Measurements from ENCODE around the gene WWC1. TPM values are rescaled to one million over a fixed set of nuclear protein-coding genes. Genes with fewer than 3 reads are reported as not detected.

WWC1 gene
- polyA plus RNA-seq (2013, experiment 1 of 2; ENCODE audit: insufficient read length): 14.5 TPM
- polyA plus RNA-seq (2013, experiment 2 of 2; ENCODE audit: insufficient read length): 14.9 TPM

DNA sequence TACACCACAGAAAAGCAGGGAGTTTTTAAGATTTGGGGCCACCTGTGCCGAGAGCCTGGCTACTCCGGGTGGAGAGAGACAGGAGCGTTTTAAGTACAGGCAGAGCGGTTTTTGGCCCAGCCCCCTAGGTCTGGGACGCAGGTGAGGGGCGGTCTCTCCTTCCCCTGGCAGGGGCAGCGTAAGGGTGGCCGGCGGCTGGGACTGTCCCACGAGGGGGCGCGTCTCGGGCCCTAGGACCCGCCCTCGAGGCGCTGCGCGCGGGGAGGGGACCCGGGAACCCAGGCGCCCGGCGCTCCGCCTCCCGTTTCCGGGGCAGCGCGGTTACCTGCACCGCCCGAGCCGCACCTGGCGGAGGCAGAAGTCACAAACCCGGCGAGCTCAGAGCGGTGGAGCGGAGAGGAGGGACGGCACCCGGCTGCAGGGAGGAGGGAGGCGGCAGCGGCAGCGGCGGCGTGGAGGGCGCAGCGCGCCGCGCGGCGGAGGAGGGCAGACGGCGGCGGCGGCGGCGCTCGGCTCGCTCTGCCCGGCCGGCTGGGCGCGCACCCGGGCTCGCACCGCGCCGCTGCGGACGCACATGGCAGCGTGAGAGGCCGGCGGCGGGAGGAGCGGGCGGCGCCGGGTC, at the start of gene WWC1:
TSS of gene WWC1 (plus strand) at position 304 of the 622 bp plus-strand sequence. CDS start 508 bp downstream, outside the sequence.
- DNase-seq: peak; percentile 32

DNA sequence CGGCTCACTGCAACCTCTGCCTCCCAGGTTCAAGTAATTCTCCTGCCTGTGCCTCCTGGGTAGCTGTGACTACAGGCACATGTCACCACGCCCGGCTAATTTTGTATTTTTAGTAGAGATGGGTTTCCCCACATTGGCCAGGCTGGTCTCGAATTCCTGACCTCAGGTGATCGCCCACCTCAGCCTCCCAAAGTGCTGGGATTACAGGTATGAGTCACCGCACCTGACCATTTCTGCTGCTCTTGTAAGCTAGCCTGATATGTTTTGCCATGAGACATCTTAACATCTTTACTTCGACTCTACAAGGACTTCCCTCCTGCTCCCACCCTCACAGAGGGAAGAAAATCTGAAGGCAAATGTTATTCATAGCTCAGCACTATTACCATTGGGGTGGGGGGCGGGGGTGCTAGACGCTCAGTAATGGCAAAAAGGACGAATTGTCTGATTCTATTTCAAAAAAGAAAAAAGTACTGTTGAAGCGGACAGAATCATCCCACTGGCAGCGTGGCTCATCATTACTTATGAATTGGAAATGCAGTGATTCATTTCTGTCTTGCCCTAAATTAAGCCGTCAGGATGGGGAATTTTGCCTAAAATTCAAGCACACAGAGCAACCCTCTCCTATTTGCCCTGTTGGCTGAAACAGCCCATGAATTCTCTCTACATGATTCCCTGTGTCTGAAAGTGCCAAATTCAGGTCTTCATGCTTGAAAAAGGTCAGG, 46.4 kb upstream of the WWC1 start:
- DNase-seq: peak; percentile 45

DNA sequence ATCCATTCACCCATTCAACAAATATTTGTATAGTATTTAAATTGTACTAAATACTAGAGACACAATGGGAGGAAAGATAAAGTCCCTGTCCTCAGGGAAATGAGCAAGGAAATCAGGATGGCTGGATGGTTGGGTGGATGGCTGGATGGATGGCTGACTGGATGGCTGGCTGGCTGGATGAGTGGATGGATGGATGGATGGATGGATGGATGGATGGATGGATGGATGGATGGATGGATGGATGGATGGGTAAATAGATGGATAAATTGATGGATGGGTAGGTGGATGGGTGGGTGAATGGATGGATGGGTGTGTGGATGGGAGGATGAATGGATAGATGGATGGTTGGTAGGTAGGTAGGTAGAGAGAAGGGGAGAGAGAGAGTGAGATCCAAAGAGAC, 41.5 kb upstream of the WWC1 start:
- no peak for DNase-seq

DNA sequence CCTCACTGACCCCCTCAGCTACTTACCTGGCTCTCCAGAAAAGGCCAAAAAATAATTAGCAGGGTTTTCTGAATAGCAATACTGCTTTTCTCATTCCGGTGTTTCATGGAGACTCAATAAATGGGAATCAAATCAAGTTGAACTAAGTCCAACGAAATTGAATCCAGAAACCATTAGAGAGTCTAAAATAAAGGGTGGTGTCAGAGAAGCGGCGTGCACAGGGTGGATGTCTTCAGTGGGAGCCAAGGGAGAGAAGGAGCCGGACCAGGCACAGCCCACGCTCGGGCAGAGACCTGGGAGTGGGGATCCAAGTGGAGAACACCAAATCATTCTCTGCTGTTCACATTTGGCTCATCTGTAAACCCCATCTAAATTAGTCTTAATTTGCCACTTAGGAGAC, 40.2 kb upstream of the WWC1 start:
- DNase-seq: no peak

DNA sequence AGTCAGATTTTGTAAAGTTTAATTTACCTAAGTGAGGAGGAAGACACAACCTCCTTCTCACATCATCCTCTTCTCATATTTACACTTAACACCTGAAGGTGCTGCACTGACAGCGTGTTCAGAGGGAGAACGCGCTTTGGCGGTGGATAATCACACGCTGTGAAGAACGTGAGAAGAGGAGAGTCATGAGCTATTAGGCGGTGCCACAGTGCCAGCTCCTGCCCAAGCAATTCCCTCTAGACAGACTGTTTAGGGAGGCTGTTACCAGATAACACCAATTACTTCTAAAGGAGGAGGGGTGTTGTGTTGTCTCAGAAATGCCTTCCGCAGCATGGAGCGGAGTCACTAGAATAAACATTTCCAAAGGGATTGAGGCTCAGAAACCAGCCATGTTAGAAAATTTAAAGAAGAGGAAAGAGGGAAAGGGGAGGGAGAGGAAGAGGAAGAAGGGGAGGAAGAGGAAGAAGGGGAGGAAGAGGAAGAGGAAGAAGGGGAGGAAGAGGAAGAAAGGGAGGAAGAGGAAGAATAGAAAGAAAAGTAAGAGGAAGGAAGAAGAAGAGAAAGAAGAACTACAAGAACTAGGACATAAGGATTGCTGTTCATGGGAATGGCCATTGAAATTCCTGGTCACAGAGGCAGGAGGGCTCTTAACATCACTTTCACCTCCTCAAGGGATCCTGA, 37.3 kb upstream of the WWC1 start:
- DNase-seq: no peak

DNA sequence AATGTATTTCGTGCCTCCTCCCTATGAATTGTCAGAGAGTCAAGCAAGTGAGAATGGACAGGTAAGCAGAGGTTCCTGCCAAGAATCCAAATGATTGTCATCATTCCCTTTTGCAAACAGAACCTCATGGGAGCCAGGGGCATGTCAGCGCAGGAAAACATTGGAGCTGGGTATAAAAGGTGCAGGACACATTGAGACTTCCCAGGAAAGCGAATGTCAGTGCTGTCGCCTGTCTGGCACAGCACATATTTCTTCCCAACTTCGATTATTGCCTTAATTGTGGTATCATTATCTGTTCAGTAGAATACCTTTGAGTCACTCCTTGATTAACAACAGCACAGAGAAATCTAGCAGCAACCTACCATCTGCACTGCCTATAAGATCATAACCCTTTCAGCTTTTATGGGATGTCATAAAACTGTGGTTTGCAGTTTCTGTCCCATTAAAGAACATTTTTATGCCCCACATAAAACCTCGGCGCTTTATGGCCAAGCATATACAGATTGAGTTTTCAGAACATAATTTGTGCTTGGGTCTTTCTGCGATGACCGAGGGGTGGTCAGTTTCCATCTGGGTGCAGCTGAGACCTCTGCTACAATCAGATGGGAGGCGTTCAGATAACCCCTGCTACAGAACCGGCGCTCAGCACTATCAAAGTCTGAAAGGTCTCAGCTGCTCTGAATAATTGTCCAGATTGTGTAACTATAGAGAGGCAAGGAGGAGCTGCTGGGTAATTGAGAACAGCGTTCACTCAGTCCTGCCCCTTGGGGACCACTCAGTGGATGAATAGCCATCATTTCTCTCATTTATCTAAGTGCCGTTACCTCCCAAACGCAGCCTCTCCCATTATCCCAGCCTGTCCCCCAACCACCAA, 30.9 kb upstream of the WWC1 start:
- DNase-seq: no peak

DNA sequence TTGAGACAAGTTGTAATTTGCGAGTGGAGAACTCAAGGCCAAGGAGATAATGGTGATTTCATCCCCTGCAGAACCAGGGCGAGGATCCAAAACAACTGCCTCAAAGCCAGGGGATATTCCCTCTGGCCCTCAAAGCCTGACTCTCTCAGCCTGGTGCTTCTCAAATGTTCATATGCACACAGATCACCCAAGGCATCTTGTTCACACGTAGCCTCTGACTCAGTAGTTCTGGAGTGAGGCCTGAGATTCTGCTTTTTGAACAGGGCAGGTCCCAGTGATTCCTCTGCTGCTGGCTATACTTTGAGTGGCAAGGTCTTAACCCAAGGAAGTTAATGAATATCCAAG, 30.2 kb upstream of the WWC1 start:
- no peak for DNase-seq

DNA sequence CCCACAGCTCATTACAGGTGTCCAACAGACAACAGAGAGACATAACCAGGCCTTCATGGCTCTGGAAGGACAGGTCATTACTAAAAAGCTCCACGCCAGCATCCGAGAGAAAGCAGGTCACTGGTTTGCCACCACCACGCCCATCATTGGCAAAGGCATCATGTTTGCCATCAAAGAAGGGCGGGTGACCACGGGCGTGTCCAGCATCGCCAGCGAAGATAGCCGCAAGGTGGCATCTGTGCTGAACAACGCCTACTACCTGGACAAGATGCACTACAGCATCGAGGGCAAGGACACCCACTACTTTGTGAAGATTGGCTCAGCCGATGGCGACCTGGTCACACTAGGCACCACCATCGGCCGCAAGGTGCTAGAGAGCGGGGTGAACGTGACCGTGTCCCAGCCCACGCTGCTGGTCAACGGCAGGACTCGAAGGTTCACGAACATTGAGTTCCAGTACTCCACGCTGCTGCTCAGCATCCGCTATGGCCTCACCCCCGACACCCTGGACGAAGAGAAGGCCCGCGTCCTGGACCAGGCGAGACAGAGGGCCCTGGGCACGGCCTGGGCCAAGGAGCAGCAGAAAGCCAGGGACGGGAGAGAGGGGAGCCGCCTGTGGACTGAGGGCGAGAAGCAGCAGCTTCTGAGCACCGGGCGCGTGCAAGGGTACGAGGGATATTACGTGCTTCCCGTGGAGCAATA, 29.3 kb upstream of the WWC1 start:
- no peak for DNase-seq

DNA sequence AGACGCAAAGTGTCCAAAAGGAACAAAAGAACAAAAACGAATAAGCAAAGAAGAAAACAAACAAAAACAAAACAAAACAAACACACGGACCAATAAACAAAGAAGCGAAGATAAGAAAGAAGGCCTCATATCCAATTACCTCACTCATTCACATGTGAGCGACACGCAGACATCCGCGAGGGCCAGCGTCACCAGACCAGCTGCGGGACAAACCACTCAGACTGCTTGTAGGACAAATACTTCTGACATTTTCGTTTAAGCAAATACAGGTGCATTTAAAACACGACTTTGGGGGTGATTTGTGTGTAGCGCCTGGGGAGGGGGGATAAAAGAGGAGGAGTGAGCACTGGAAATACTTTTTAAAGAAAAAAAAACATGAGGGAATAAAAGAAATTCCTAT, 28.3 kb upstream of the WWC1 start:
- DNase-seq: no peak

DNA sequence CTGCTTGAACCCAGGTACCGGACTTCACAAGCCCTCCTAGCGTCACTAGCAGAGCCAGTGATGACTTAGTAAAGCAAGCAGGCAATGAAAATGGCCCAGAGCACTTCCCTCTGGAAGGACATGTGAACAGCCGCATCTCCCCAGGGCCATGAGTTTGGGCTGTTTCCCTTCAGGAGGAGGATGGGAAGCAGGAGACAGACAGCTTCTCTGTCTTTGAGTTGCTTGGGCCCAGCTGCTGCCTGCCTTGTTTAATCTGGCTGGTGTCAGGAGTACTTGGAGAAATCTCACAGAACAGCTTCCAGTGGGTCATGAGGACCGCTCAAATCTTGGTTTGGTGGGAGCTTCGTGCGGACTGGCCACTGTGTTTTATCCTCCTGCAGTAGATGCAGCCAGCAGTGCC, 25.4 kb upstream of the WWC1 start:
- no peak for DNase-seq

DNA sequence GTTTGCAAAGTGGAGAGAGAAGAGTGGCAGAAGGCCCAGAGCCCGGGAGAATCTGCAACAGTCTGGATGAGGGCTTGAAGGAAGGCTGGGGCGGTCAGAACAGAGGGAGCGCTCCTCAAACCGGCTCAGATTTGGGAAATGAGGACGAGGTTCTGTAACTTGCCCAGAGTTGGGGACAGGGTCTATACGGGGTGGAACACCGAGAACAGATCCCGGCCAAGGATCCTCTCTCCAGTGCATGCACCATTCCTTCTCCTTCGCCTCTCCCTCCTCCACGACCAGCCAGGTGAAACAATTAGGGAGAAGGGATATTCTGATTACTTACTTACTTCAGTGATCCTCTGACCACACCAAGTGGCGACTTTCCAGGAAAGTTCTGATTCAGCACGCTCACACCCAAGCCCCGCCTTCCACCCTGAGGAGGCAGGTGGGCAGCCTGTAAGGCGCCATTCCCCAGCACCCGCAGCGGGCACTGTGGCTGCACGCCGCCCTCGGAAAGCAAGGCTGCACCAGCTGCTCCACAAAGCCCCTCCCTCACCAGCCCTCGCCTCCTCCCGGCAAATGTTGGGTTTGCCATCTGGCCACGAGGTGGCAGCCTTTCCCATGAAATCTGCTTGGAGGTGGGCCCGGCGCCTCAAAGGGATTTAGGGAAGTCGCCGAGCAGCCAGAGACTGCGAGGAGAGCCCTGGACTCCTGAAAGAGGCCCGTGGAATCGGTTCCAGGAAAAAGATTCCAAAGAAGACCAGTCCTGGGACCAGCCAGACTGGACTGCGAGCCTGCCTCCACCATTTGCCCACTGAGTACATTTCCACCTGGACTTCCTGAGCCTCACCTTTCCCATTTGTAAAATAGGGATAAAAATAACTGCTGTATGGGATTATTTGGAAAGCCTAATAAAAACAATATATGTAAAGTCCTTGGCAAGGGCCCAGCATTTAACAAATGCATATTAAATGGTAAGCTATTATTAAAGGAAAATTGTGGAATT, 22.2 kb upstream of the WWC1 start:
- DNase-seq: peak; percentile 85

DNA sequence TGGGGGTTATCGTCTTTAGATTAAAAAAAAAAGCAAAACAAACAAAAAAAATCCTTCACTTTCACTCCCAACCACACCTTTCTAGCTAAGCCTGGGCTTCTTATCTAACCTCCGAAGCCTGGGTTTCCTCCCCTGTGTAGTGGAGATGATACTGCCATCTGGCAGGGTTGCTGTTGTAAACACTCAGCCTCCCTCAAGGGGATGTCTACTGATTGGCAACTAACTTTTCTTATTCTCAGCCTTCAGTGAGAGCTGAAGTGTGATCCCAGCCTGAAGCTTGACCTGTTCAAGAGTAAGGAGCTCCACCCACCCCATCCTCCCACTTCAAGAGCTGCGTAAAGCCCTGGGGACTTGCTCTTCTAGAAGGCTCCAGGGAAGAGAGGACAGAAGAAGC, 21.5 kb upstream of the WWC1 start:
- no peak for DNase-seq

DNA sequence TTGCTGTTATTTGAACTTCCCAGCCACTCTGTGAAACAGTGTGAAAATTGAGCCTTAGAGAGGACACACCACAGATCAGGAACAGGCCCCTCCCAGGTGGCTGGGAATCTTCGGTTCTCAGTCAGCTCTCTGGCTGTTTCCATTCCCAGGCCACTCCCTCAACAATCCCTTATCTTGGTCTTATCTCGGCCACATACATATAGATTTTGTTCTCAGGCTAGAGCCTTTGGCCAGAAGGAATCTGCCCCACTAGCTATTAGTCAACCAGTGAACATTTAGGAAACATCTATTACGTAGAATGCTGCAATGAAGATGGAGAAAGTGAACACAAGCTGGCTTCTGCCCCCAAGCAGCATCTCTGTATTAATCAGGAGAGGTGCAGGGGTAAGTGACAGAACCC, 21.0 kb upstream of the WWC1 start:
- DNase-seq: no peak

DNA sequence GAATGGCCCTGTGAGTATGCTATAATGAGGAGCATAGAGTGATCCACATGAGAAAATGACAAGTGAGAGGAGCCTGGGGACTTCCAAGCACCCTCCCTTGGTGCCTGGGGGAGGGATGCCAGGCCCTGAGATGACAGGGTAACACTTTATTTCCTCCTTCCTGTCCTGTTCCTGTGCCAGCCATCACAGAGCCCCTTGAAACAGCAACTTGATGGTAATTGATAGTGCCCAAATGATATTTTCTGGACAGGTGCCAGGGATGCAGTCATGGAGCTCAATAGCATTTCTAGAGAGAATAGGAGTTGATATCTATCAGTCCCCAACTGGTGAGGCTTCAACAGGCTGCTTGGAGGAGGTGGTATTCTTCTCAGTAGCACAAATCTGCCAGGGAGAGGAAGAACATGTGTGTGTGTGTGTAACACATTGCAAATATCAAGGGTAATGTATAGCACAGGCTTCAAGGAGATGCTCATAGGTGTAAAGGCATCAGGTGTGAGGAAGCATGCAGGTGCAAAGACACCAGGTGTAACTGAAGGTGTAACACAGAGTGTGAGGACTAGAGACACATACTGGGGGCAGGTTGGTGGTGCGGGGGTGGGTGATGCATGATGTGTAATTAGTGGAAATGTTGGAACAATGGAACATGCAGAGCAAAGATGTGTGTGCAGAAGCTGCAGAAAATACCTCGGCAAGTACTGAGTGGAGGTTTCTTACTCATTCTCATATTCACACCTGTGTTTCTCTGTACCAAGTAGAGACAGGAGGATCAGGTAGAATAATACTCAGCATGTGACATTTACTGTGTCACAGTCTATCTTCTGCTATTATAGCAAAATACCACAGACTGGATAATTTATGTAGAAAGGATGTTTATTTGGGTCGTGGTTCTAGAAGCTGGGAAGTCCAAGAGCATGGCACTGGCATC, 18.1 kb upstream of the WWC1 start:
- DNase-seq: no peak

DNA sequence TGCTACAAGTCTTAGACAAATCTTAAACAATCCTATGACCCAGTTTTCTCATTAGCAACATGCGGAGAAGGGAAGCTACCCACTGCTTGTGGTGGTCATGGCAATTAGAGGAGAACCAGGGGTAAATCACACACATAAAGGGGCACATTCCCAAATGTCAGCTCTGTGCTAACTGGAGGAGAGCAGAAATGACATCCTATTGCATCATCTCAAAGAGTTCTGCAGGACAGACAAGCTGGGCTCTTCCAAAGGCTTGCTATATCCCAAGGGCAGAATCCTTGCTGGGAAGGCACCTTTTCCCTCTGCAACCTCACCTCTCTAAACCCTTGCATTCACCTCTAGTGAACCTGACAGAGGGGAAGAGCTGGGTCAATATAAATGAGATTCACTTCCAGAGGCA, 17.0 kb upstream of the WWC1 start:
- peak; percentile 47 for DNase-seq

DNA sequence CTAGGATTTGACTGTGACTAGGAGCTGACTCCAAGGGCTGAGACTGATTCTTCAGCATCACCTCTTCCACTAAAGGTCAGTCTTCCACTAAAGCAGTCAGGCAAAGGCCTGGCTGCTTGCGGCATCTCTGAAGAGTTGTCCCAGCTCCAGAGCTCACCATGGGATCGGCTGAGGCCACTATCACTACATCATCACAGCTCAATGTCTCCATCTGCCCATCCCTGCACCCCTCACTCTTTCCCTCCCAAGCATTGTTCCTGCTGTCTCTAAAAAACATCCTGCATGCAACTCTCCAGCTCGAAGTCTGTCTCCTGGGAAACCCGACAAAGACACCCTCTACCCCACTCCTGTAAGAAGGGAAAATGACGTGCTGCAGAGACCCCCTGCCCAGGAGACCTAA, 15.5 kb upstream of the WWC1 start:
- no peak for DNase-seq

DNA sequence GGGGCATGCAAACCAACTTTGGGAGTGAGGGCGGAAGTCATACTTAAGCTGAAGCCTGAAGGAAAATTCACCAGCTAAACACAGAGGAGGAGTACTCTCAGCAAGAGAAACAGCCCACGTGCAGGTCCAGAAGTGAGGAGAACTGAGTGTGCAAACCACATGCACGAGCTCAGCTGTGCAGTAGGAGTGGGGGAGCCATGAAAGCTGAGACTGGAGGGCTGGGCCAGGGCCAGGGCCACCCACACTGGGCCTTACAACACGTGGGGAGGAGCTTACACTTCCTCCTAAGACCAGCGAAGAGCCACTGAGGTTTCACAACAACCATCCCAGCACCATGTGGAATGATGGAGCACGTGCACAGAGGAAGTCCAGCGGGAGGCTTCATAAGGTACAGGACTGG, 9.3 kb upstream of the WWC1 start:
- DNase-seq: peak; percentile 84

DNA sequence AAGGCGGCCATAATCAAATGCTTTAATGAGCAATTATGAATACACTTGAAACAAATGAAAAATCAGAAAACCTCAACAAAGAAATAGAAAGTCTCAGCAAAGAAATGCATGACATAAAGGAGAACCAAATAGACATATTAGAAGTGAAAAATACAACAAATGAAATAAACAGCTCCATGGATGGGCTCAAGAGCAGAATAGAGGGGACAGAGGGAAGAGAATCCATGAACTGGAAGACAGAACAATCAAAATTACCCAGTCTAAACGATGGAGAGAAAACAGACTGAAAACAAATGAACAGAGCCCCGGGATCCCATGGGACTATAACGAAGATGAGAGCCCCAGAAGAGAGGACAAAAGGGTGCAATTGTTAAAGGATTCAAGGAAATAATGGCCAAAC, 6.6 kb upstream of the WWC1 start:
- DNase-seq: no peak

DNA sequence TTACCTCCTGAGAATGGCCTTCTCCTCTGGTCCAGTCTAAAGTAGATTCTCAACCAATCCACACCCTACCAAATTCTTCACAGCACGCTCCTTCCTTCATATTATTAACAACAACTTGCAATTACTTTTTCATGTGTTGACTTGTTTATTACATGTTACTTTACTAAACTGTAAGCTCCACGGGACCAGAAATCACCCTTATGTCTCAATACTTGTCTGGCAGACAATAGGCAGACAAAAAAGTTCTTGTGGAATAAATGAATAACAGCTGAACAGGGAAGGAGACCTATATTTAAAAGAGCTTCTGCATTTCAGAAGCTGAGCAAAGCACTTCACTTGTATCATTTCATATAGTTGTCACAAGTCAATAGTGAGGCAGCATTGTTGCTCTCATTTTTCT, 5.7 kb upstream of the WWC1 start:
- no peak for DNase-seq

DNA sequence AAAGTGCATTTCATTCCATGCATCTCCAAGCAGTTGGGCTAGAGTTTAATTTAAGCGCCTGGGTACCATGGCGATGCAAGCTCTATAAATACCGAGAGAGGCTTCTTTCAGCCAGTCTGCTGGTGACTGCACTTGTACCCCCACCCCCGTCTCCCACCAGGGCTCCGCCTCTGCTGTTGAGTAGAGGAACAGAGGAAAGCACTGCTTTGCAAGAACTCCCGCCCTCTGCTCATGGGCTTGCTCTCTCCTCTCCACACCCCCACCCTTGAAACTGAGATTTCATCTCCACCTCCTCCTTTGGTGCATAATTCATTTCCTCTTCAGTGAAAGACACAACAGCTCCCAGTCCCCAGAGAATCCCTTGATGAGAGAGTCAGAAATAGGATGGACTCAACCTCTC, 5.1 kb upstream of the WWC1 start:
- DNase-seq: no peak

Measured in fibroblast of skin of abdomen (primary cell).